Endothelial cell of umbilical vein (primary cell): ENCODE results near the gene PELI2. TPM values are rescaled to one million over a fixed set of nuclear protein-coding genes. Genes with fewer than 3 reads are reported as not detected.

Experiments used
- BruUV-seq: library from RNA; stranded (reverse); fragments of 400-500 nt; replicated peaks from 2 replicates; lab custom pipeline; 2021; lab: Mats Ljungman, UMichigan
- CTCF ChIA-PET: fragments of 300-600, 350-600 bp; sonication (Branson Sonifier 250); formaldehyde crosslinking; loops from one replicate; lab custom pipeline; 2021; ENCODE audit warnings: antibody characterized with exemption, inconsistent platforms; lab: Charles Lee
- POLR2A ChIA-PET: fragments of 300-600, 350-600 bp; sonication (Branson Sonifier 250); formaldehyde crosslinking; loops from one replicate; lab custom pipeline; 2021; ENCODE audit warnings: antibody characterized with exemption, inconsistent platforms; lab: Charles Lee
- DNase-seq: peaks from one replicate; pipeline ENCODE4 v3.0.0-alpha.2; 2011; ENCODE audit warnings: low read depth, low spot score
- FAIRE-seq: peaks from 2 replicates; lab custom pipeline; 2011; peaks lifted over from hg19 to GRCh38; lab: Jason Lieb, UNC
- H2AFZ ChIP-seq: 2 replicates; pipeline ENCODE4 v1.6.0; 2012; ENCODE audit warnings: low read depth, low read length, control low read depth, inconsistent platforms
- H3K27ac ChIP-seq: 2 replicates; pipeline ENCODE4 v1.5.1; 2011; ENCODE audit warnings: low read depth, mild to moderate bottlenecking, control low read depth, low read length, moderate library complexity; ENCODE audit not compliant: insufficient read depth
- H3K27me3 ChIP-seq, 2 experiments: 2 replicates each; pipeline versions ENCODE4 v1.6.0 to v1.6.1; 2011; ENCODE audit warnings: low read length in 2 of 2, mixed read lengths in 1 of 2; ENCODE audit not compliant: control insufficient read depth in 2 of 2, insufficient read depth in 2 of 2
- H3K36me3 ChIP-seq, 2 experiments: 2 replicates in 1 of 2; 3 replicates in 1 of 2; pipeline ENCODE4 v1.5.1; 2011; ENCODE audit warnings: low read length in 2 of 2, mild to moderate bottlenecking in 1 of 2, moderate library complexity in 1 of 2; ENCODE audit not compliant: control insufficient read depth in 2 of 2, insufficient read depth in 2 of 2; ENCODE audit errors: extremely low read depth in 1 of 2
- H3K4me1 ChIP-seq: 3 replicates; pipeline ENCODE4 v1.5.1; 2011; ENCODE audit warnings: mild to moderate bottlenecking, low read length; ENCODE audit not compliant: control insufficient read depth, insufficient read depth; ENCODE audit errors: extremely low read depth
- H3K4me2 ChIP-seq: 2 replicates; pipeline ENCODE4 v1.6.1; 2011; ENCODE audit warnings: low read length, control low read depth, mixed read lengths; ENCODE audit not compliant: insufficient read depth
- H3K4me3 ChIP-seq, 3 experiments: fragments of 200-600 bp in 1 of 3; sonication (generic), shearing (Covaris generic) in 1 of 3; replicated peaks in 1 of 3; 2 replicates each; pipeline ENCODE4 v1.5.1; 2011 to 2016; ENCODE audit warnings: control low read depth in 3 of 3, low read length in 3 of 3, mild to moderate bottlenecking in 2 of 3, inconsistent platforms in 1 of 3, low read depth in 1 of 3, moderate library complexity in 1 of 3; ENCODE audit not compliant: insufficient read depth in 1 of 3
- H3K79me2 ChIP-seq: 2 replicates; pipeline ENCODE4 v1.6.0; 2012; ENCODE audit warnings: low read length, inconsistent platforms; ENCODE audit not compliant: control insufficient read depth, insufficient read depth
- H3K9ac ChIP-seq: replicated peaks from 2 replicates; pipeline ENCODE3; 2011; ENCODE audit warnings: low read length, control low read depth; ENCODE audit not compliant: insufficient read depth; ENCODE audit errors: extremely low read depth
- H3K9me1 ChIP-seq: replicated peaks from 3 replicates; pipeline ENCODE4 v1.6.0; 2011; ENCODE audit warnings: mild to moderate bottlenecking, low read length; ENCODE audit not compliant: control insufficient read depth, insufficient read depth; ENCODE audit errors: extremely low read depth
- H3K9me3 ChIP-seq: replicated peaks from 2 replicates; pipeline ENCODE4 v1.5.1; 2012; ENCODE audit warnings: low read length, inconsistent platforms; ENCODE audit not compliant: control insufficient read depth, insufficient read depth
- H4K20me1 ChIP-seq: replicated peaks from 2 replicates; pipeline ENCODE3; 2011; ENCODE audit warnings: mild to moderate bottlenecking, low read length; ENCODE audit not compliant: control insufficient read depth, insufficient read depth; ENCODE audit errors: extremely low read depth
- CTCF ChIP-seq, 2 donors: IDR thresholded peaks; 1 replicate in 1 of 2; 2 replicates in 1 of 2; pipeline ENCODE4 v1.5.1; 2011; ENCODE audit warnings: low read length in 2 of 2, mild to moderate bottlenecking in 2 of 2, moderate library complexity in 2 of 2, control low read depth in 1 of 2, inconsistent platforms in 1 of 2, low read depth in 1 of 2; ENCODE audit not compliant: insufficient read depth in 1 of 2; ENCODE audit errors: extremely low read depth in 1 of 2
- EZH2 ChIP-seq: IDR thresholded peaks from 2 replicates; pipeline ENCODE4 v1.6.1; 2012; ENCODE audit warnings: borderline replicate concordance, low read depth, mild to moderate bottlenecking, moderate library complexity, low read length, inconsistent platforms; ENCODE audit not compliant: severe bottlenecking
- FOS ChIP-seq: IDR thresholded peaks from 2 replicates; pipeline ENCODE4 v1.6.1; 2011; ENCODE audit warnings: mild to moderate bottlenecking, low read length, moderate library complexity, borderline replicate concordance; ENCODE audit not compliant: insufficient read depth
- GATA2 ChIP-seq: IDR thresholded peaks from 2 replicates; pipeline ENCODE4 v1.7.0; 2011; ENCODE audit warnings: low read depth, mild to moderate bottlenecking, moderate library complexity, mixed read lengths, low read length; ENCODE audit not compliant: insufficient read length, insufficient read depth
- JUN ChIP-seq: IDR thresholded peaks from 2 replicates; pipeline ENCODE4 v1.6.1; 2011; ENCODE audit warnings: borderline replicate concordance, low read depth; ENCODE audit not compliant: insufficient read length, insufficient read depth
- MYC ChIP-seq: IDR thresholded peaks from one replicate; pipeline ENCODE4 v1.6.1; 2011; ENCODE audit warnings: mild to moderate bottlenecking, low read depth, low read length
- POLR2A ChIP-seq: IDR thresholded peaks from 2 replicates; pipeline ENCODE4 v1.6.1; 2012; ENCODE audit warnings: low read depth, mild to moderate bottlenecking, control low read depth, low read length
- POLR2AphosphoS5 ChIP-seq: IDR thresholded peaks from 2 replicates; pipeline ENCODE4 v1.6.1; 2012; ENCODE audit warnings: low read depth, mild to moderate bottlenecking, control low read depth, low read length, moderate library complexity; ENCODE audit not compliant: insufficient read depth
- dilution Hi-C: fragments of 300-500 bp; cut with MboI; formaldehyde crosslinking; loops from one replicate; pipeline ENCODE4 v1.15.0; 2019; ENCODE audit warnings: low sequenced_read_pairs; ENCODE audit not compliant: extremely low pct_ligation_motif_present
- intact Hi-C: fragments of 100-400 bp; cut with micrococcal nuclease; formaldehyde crosslinking; loops from one replicate; pipeline ENCODE4 v1.10.0; 2022
- polyA plus RNA-seq, 4 experiments: library from polyadenylated mRNA; depleted of rRNA in 3 of 4; stranded (reverse) in 3 of 4; unstranded in 1 of 4; fragments of >200 nt; gene quantifications; 2 replicates each; pipeline versions ENCODE4 v1.2.1 to v1.2.3, GENCODE V29; 2011 to 2012; ENCODE audit warnings: missing spikeins in 1 of 4
- total RNA-seq: library from RNA; stranded (reverse); gene quantifications from 2 replicates; pipeline ENCODE4 v1.2.3, GENCODE V29; 2021
- TF ChIP-seq, protein P1 (sequence below): IDR thresholded peaks from 2 replicates; pipeline ENCODE4 v1.6.1; 2011; ENCODE audit not compliant: insufficient read depth, insufficient read length

PELI2 gene
- total and polyA plus RNA-seq, 2 donors (not counting 3 experiments of a cell fraction or from before 2014, with no cell fraction given): 11.5 to 13.0 TPM

DNA sequence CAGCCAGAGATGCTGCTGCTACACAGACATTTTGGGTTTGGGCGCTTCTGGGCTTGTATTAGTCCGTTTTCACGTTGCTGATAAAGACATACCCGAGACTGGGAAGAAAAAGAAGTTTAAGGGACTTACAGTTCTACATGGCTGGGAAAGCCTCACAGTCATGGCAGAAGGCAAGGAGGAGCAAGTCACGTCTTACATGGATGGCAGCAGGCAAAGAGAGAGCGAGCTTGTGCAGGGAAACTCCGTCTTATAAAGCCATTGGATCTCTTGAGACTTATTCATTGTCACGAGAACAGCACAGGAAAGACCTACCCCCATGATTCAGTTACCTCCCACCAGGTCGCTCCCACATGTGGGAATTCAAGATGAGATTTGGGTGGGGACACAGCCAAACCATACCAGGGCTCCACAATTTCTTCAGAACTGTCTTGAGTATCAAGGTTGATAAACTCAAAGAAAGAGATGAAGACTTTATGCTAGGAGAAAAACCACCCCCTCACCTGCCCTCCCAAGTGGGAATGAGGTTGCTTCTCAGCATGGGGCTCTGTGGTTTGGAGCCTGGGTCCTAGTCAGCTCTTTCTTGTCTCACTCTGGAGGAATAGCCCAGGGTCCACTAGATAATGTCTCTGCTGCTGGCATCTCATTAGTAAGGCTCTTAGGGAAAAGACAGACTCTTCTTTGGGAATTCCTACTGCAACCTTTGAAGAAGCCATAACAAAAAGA lies 200.3 kb downstream of the PELI2 start:
- H4K20me1 ChIP-seq: no peaks in the 10 kb centered on the region
- H3K4me2 ChIP-seq: no peak overlapping the region
- BruUV-seq: no TSS peak
- no peaks in the 10 kb centered on the region for H3K36me3 ChIP-seq
- dilution Hi-C loops: no loop called here
- intact Hi-C loops: no loop called here
- no peak overlapping the region for H2AFZ ChIP-seq
- TF ChIP-seq CTCF (IDR thresholded peaks at IDR 0.05; ENCODE audit: extremely low read depth in 1 of 2, insufficient read depth in 1 of 2, low read depth in 1 of 2, low read length in 2 of 2) (no peak), JUN (no peak), GATA2 (no peak), EZH2 (no peak), FOS (no peak), MYC (no peak), POLR2A (no peak), POLR2AphosphoS5 (no peak)
- TF ChIP-seq, protein P1, sequence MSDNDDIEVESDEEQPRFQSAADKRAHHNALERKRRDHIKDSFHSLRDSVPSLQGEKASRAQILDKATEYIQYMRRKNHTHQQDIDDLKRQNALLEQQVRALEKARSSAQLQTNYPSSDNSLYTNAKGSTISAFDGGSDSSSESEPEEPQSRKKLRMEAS: no peak
- no peaks in the 10 kb centered on the region for H3K9me1 ChIP-seq
- CTCF ChIA-PET: interaction anchor here (1.2 kb wide), 1 partner anchor 11 kb away, joined by 3 read pairs; no protein-coding TSS in a partner anchor
- H3K4me1 ChIP-seq: no peaks in the 10 kb centered on the region
- DNase-seq: no peak
- H3K79me2 ChIP-seq: no peaks in the 10 kb centered on the region
- peaks cover 0 to 1% of the 10 kb centered on the region in 2 experiments for H3K27me3 ChIP-seq
- H3K9ac ChIP-seq: no peak overlapping the region
- POLR2A ChIA-PET: no interaction called here
- no peak for FAIRE-seq
- H3K9me3 ChIP-seq: no peaks in the 10 kb centered on the region
- no peak overlapping the region for H3K4me3 ChIP-seq
- H3K27ac ChIP-seq: no peak overlapping the region
